ENCODE data around the gene ASB6.

The ASB6 gene

DNA sequence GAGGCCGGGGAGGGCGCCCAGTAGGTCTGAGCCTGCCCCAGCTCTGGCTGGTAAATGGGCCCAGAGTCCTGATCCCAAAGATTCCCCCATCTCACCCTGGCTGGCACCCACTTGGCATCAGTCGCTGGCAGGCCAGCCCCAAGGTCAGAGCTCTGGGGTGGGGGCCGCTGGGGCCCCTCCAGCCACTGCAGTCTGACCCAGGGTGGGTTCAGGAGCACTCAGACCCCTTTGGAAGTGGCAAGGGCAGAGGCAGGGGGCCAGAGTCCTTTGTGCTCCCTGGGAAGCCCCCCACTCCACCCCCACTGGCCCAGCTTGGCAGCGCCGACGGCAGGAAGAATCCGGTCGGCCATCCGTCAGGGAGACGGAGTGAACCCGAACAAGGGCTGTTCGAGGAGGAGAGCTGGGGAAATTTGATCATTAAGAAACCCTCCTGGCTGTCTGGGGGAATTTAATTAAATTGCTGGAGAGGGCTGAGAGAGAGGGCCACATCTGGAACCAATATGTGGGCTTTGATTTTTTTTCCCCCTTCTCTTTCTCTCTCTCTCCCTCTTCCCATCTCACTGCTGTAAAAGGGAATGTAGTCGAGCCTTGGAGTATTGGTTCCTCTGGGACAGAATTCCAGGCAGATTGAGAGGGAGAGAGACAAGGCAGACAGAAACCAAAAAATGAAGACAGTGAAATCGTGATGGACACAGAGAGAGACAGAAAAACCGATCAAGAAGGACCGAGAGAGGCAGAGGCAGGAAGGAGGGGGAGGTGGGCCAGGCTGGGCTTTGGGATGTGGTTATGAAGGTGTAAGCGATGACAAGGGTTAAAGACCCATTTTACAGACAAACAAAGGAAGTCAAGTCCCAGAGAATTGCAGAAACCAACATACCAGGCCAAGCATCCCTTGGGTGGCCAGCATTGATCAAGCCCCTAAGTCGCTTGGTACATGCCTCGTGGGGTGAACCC lies 8.1 kb upstream of the ASB6 start:
- no peak overlapping the region for H3K4me3 ChIP-seq (replicated peaks; ENCODE audit: insufficient read depth, low read length)
- no peak for DNase-seq (ENCODE audit: low read depth in 1 of 2, low spot score in 1 of 2)
- TF ChIP-seq POLR2AphosphoS5 (IDR thresholded peaks at IDR 0.05; ENCODE audit: low read depth), result no peak
- TF ChIP-seq, protein P1, sequence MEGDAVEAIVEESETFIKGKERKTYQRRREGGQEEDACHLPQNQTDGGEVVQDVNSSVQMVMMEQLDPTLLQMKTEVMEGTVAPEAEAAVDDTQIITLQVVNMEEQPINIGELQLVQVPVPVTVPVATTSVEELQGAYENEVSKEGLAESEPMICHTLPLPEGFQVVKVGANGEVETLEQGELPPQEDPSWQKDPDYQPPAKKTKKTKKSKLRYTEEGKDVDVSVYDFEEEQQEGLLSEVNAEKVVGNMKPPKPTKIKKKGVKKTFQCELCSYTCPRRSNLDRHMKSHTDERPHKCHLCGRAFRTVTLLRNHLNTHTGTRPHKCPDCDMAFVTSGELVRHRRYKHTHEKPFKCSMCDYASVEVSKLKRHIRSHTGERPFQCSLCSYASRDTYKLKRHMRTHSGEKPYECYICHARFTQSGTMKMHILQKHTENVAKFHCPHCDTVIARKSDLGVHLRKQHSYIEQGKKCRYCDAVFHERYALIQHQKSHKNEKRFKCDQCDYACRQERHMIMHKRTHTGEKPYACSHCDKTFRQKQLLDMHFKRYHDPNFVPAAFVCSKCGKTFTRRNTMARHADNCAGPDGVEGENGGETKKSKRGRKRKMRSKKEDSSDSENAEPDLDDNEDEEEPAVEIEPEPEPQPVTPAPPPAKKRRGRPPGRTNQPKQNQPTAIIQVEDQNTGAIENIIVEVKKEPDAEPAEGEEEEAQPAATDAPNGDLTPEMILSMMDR (IDR thresholded peaks at IDR 0.05; ENCODE audit: insufficient read depth, low read length), result no peak
- TF ChIP-seq, protein P2, sequence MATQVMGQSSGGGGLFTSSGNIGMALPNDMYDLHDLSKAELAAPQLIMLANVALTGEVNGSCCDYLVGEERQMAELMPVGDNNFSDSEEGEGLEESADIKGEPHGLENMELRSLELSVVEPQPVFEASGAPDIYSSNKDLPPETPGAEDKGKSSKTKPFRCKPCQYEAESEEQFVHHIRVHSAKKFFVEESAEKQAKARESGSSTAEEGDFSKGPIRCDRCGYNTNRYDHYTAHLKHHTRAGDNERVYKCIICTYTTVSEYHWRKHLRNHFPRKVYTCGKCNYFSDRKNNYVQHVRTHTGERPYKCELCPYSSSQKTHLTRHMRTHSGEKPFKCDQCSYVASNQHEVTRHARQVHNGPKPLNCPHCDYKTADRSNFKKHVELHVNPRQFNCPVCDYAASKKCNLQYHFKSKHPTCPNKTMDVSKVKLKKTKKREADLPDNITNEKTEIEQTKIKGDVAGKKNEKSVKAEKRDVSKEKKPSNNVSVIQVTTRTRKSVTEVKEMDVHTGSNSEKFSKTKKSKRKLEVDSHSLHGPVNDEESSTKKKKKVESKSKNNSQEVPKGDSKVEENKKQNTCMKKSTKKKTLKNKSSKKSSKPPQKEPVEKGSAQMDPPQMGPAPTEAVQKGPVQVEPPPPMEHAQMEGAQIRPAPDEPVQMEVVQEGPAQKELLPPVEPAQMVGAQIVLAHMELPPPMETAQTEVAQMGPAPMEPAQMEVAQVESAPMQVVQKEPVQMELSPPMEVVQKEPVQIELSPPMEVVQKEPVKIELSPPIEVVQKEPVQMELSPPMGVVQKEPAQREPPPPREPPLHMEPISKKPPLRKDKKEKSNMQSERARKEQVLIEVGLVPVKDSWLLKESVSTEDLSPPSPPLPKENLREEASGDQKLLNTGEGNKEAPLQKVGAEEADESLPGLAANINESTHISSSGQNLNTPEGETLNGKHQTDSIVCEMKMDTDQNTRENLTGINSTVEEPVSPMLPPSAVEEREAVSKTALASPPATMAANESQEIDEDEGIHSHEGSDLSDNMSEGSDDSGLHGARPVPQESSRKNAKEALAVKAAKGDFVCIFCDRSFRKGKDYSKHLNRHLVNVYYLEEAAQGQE (IDR thresholded peaks at IDR 0.05; ENCODE audit: insufficient replicate concordance, low read depth), result no peak
- no peak for TF ChIP-seq GABPA (IDR thresholded peaks at IDR 0.05; ENCODE audit: low read depth)
- no peak for TF ChIP-seq SPI1 (IDR thresholded peaks at IDR 0.05; ENCODE audit: borderline replicate concordance, low read depth)
- no peaks in the 10 kb centered on the region for H3K27me3 ChIP-seq (ENCODE audit: insufficient read depth, poor library complexity, severe bottlenecking)
- no peak overlapping the region for H3K27ac ChIP-seq (replicated peaks)

DNA sequence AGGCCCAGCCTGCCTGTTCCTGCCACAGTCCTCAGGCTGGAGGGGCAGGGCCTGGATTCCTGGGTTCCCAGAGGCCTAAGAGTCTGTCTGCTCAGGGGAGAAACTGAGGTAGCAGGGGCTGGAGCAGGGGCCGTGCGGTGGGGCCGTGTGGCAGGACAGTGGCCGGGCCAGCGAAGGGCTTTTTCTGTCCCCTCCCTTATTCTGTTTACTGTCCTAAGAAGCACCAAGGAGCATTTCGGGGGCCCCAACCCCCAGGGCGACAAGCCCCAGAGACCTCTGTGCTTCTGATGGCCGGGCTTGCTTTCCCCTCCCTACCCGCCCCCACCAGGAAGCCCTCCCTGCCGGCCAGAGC lies 6.8 kb upstream of the ASB6 start:
- TF ChIP-seq GABPA (IDR thresholded peaks at IDR 0.05; ENCODE audit: low read depth) (no peak), POLR2AphosphoS5 (IDR thresholded peaks at IDR 0.05; ENCODE audit: low read depth) (no peak), SPI1 (IDR thresholded peaks at IDR 0.05; ENCODE audit: borderline replicate concordance, low read depth) (no peak)
- TF ChIP-seq, protein P1 (IDR thresholded peaks at IDR 0.05; ENCODE audit: insufficient read depth, low read length), result no peak
- TF ChIP-seq, protein P2 (IDR thresholded peaks at IDR 0.05; ENCODE audit: insufficient replicate concordance, low read depth), result no peak
- no peak overlapping the region for H3K27ac ChIP-seq (replicated peaks)

DNA sequence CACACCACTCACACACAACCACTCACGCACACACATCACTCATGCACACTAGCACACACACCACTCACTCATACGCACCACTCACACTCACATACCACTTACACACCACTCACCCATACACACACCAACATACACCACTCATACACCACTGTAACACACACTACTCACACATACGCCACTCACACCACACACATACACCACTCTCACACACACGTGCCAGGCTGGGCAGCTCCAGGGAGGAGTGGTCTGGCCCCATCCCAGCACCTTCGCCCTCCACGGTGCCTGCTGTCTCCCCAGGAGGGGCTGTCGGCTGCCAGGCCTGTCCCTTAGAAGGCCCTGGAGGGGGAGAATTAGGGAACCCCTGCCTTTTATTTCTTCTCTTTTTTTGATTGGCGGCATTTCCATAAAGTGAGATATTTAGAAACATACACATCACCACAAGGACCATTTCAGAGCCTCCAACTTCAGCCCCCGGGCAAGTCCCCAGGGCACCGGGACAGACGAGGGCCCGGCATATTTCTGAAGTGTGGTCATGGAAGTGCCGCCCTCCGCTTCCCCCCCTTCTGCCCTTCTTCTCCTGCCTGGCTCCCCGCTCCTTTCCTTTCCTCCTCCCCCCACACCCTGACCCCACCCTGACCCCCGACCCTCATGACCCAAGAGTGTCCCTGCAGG lies 6.3 kb upstream of the ASB6 start:
- TF ChIP-seq POLR2AphosphoS5 (IDR thresholded peaks at IDR 0.05; ENCODE audit: low read depth), result no peak
- TF ChIP-seq SPI1 (IDR thresholded peaks at IDR 0.05; ENCODE audit: borderline replicate concordance, low read depth), result no peak
- TF ChIP-seq, protein P2 (IDR thresholded peaks at IDR 0.05; ENCODE audit: insufficient replicate concordance, low read depth), result no peak
- TF ChIP-seq GABPA (IDR thresholded peaks at IDR 0.05; ENCODE audit: low read depth), result no peak
- TF ChIP-seq, protein P1 (IDR thresholded peaks at IDR 0.05; ENCODE audit: insufficient read depth, low read length), result no peak
- Histone ChIP-seq H3K27ac (replicated peaks) (no peak overlapping the region), H3K4me3 (replicated peaks; ENCODE audit: insufficient read depth, low read length) (no peak overlapping the region), H3K27me3 (ENCODE audit: insufficient read depth, poor library complexity, severe bottlenecking) (no peaks in the 10 kb centered on the region)
- no peak for DNase-seq (ENCODE audit: low read depth in 1 of 2, low spot score in 1 of 2)

More for the DNA sequence above, 6.8 kb upstream of the ASB6 start:
- Histone ChIP-seq H3K27me3 (ENCODE audit: insufficient read depth, poor library complexity, severe bottlenecking) (no peaks in the 10 kb centered on the region), H3K4me3 (replicated peaks; ENCODE audit: insufficient read depth, low read length) (no peak overlapping the region)
- DNase-seq (ENCODE audit: low read depth in 1 of 2, low spot score in 1 of 2), result no peak

Data from HL-60 (cell line).